Lower lobe of right lung (tissue), 2 donors: Measurements from ENCODE around the gene NDNF. TPM values are rescaled to one million over a fixed set of nuclear protein-coding genes. Genes with fewer than 3 reads are reported as not detected.
A peak's percentile ranks its signal among the peaks of the same experiment; 100 is the strongest.

ENCODE experiments used
- ATAC-seq, 2 donors: fragments of 200-7000 bp; cut with Tn5 transposase; one replicate each; pipeline ENCODE4 v1.9.1; 2020 to 2022; ENCODE audit warnings: mild to moderate bottlenecking in 2 of 2, moderate library complexity in 2 of 2
- DNase-seq: peaks from one replicate; pipeline ENCODE4 v3.0.0-alpha.2; 2020
- H3K27ac ChIP-seq: fragments of 200-600 bp; one replicate; pipeline ENCODE4 v1.8.0; 2022
- H3K27me3 ChIP-seq: fragments of 200-600 bp; one replicate; pipeline ENCODE4 v1.8.0; 2022; ENCODE audit warnings: low read depth
- H3K36me3 ChIP-seq: fragments of 200-600 bp; one replicate; pipeline ENCODE4 v1.8.0; 2022; ENCODE audit warnings: mild to moderate bottlenecking
- H3K4me1 ChIP-seq: fragments of 200-600 bp; one replicate; pipeline ENCODE4 v1.8.0; 2022
- H3K4me3 ChIP-seq: fragments of 200-600 bp; one replicate; pipeline ENCODE4 v1.8.0; 2022; ENCODE audit warnings: mild to moderate bottlenecking
- H3K9me3 ChIP-seq: fragments of 200-600 bp; one replicate; pipeline ENCODE4 v1.8.0; 2022
- intact Hi-C: fragments of 100-400 bp; cut with DNase I; formaldehyde crosslinking; loops from one replicate; pipeline ENCODE4 v1.11.0; 2022
- total RNA-seq: library from RNA; stranded (reverse); fragmentation: NEBNext Ultra II Directional; extraction: Animal tissue kit (Norgen Biotek cat#: 25700); gene quantifications from one replicate; pipeline ENCODE4 v1.2.1, GENCODE V29; 2021
- TF ChIP-seq, protein P1 (sequence below): fragments of 200-600 bp; IDR thresholded peaks from one replicate; pipeline ENCODE4 v1.8.0; 2022; ENCODE audit warnings: antibody characterized with exemption, mild to moderate bottlenecking
- donor health status: DM: no; HTN: yes; CAD: no; lungs with severe emphysema.

NDNF gene
- total RNA-seq, 1 donor from 2014 or later = 108 TPM

DNA sequence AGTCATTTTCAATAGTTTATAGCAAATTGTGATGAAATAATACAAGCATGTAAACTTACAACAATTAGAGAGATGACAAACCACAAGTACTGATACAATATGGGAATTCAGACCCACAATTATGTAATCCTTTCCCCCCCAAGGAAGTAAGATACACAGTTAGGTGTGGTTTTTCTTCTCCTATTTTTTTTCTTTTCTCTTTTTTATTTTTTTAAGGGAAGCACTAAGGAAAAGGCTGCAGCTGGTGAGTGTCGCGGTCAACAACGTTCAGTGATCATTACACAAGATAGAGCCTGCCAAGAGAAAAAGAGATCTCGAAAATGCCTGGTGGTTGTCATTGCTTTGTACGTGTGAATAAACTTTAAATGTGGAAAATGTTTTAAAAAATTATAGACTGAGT, 9.8 kb downstream of the NDNF start:
- ATAC-seq (peak; percentile 25 to 26), DNase-seq (no peak)
- TF ChIP-seq, protein P1, sequence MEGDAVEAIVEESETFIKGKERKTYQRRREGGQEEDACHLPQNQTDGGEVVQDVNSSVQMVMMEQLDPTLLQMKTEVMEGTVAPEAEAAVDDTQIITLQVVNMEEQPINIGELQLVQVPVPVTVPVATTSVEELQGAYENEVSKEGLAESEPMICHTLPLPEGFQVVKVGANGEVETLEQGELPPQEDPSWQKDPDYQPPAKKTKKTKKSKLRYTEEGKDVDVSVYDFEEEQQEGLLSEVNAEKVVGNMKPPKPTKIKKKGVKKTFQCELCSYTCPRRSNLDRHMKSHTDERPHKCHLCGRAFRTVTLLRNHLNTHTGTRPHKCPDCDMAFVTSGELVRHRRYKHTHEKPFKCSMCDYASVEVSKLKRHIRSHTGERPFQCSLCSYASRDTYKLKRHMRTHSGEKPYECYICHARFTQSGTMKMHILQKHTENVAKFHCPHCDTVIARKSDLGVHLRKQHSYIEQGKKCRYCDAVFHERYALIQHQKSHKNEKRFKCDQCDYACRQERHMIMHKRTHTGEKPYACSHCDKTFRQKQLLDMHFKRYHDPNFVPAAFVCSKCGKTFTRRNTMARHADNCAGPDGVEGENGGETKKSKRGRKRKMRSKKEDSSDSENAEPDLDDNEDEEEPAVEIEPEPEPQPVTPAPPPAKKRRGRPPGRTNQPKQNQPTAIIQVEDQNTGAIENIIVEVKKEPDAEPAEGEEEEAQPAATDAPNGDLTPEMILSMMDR = no peak
- Histone ChIP-seq H3K36me3 (no peaks in the 10 kb centered on the region), H3K9me3 (no peaks in the 10 kb centered on the region), H3K27ac (peak overlapping the region; percentile 39), H3K4me3 (peak overlapping the region; percentile 15), H3K4me1 (peaks cover 51% of the 10 kb centered on the region), H3K27me3 (no peaks in the 10 kb centered on the region)
- intact Hi-C loops = loop anchor here (10.0 kb wide), 1 partner anchor 138 kb away; the partner anchor contains the start of gene PRDM5

DNA sequence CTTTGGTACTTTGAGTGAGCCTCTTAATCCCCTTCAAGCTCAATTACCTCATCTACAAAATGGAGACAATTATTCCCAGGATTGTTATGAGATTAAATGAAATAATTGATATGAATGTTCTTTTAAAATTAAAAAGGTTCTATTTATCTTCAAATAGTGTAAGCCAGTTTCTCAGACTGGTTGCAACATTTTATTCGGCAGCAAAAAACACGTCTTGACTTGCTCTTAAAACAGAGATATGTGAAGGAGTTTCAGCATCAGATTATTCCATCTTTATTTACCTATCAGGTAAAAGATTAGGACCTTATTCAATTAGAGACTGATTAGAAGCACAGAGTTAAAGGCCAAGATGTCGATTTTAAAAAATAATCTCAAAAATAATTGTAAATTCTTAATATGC, 10.5 kb downstream of the NDNF start:
- peak overlapping the region; percentile 39 for H3K27ac ChIP-seq
- peaks cover 52% of the 10 kb centered on the region for H3K4me1 ChIP-seq
- ATAC-seq = no peak
- H3K4me3 ChIP-seq = peak overlapping the region; percentile 15
- H3K27me3 ChIP-seq = no peaks in the 10 kb centered on the region
- no peak for DNase-seq
- intact Hi-C loops = loop anchor here (10.0 kb wide), 1 partner anchor 137 kb away; the partner anchor contains the start of gene PRDM5
- no peaks in the 10 kb centered on the region for H3K36me3 ChIP-seq
- TF ChIP-seq, protein P1 = no peak
- no peaks in the 10 kb centered on the region for H3K9me3 ChIP-seq

DNA sequence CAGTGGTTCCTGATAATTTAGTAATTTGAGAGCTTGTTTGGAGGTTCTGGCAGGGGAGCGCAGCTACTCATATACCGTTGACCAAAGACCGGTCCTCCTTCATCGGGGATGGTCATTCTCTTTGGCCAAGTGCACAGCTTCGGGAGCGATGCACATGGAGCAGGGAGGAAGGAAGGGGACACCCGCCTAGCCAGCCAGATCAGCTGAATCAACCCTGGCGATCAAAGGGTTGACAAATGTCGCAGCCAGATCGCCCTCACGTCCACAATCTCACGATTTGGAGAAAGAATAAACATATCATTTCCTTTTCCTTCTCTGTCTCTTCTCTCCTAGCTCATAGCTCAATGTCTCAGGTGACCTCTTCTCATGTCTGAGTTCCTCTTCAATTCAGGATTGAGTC, 11.1 kb downstream of the NDNF start:
- Histone ChIP-seq H3K36me3 (no peaks in the 10 kb centered on the region), H3K4me3 (peak overlapping the region; percentile 15), H3K27ac (peak overlapping the region; percentile 39), H3K27me3 (no peaks in the 10 kb centered on the region), H3K4me1 (peaks cover 54% of the 10 kb centered on the region), H3K9me3 (no peaks in the 10 kb centered on the region)
- DNase-seq (no peak), ATAC-seq (no peak)
- TF ChIP-seq, protein P1 = no peak
- intact Hi-C loops = loop anchor here (10.0 kb wide), 1 partner anchor 136 kb away; the partner anchor contains the start of gene PRDM5

DNA sequence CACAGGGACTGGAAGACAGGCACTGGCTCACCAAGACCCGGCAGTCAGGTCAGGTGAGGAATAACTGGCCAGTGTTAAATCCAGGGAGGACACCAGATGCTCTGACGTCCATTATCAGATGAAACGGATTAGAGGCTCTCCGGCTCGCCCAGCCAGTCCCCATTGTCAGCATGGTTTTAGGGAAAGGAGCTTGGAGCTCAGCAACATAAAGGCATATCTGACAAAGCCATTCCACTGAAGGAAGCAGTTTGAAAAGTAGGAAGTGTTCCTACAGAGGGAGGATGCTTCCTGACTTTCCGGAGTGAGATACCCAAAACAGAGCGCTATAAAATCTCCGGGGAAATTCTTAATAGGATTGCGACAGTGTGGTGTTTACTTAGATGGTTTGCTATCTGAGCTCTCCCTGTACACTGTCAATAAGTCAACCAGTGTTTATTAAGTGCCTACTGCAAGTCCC, 14.8 kb downstream of the NDNF start:
- intact Hi-C loops = no loop called here
- DNase-seq = no peak
- H3K27ac ChIP-seq = peak overlapping the region; percentile 37

DNA sequence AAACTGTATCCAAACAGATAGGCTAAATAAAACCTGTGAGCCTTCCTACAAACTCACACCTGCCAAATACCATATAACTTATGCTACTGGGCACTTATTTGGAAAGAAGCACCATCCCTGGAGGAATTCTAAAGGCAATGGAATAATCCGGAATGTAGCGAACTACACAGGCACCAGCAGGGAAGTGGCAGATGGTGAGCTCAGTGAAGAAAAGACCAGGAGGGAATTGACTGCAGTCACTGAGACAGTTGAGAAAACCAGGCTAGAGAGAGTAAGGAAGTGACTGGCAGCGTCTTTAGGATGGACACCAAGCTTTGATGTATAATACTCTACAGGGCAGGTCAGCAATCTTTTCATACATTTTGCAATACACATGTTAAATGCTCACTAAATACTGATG, 16.3 kb downstream of the NDNF start:
- Histone ChIP-seq H3K4me1 (peaks cover 42% of the 10 kb centered on the region), H3K27me3 (no peaks in the 10 kb centered on the region), H3K9me3 (no peaks in the 10 kb centered on the region), H3K27ac (no peak overlapping the region), H3K36me3 (no peaks in the 10 kb centered on the region), H3K4me3 (no peak overlapping the region)
- ATAC-seq (no peak), DNase-seq (no peak)
- TF ChIP-seq, protein P1 = no peak
- intact Hi-C loops = no loop called here

More for the DNA sequence above, 14.8 kb downstream of the NDNF start:
- no peaks in the 10 kb centered on the region for H3K36me3 ChIP-seq
- ATAC-seq = peak; percentile 14 to 18
- no peak overlapping the region for H3K4me3 ChIP-seq
- TF ChIP-seq, protein P1 = no peak
- H3K4me1 ChIP-seq = peaks cover 45% of the 10 kb centered on the region
- no peaks in the 10 kb centered on the region for H3K9me3 ChIP-seq
- no peaks in the 10 kb centered on the region for H3K27me3 ChIP-seq
